Panc1 (cell line): ENCODE data around the gene FAM118A. TPM values are rescaled to one million over a fixed set of nuclear protein-coding genes. Genes with fewer than 3 reads are reported as not detected.

Source experiments
- ATAC-seq: fragments of 200-7000 bp; cut with Tn5 transposase; 2 replicates; pipeline ENCODE4 v1.9.1; 2020; ENCODE audit warnings: mild to moderate bottlenecking, moderate library complexity
- BruUV-seq: library from RNA; stranded (reverse); fragments of 400-500 nt; replicated peaks from 2 replicates; lab custom pipeline; 2021; lab: Mats Ljungman, UMichigan
- CTCF ChIA-PET: fragments of 300-600 bp; sonication (Branson Sonifier 250); formaldehyde crosslinking; loops from one replicate; lab custom pipeline; 2022; ENCODE audit warnings: antibody characterized with exemption; lab: Charles Lee
- POLR2A ChIA-PET: fragments of 300-600 bp; sonication (Branson Sonifier 250); formaldehyde crosslinking; loops from one replicate; lab custom pipeline; 2022; ENCODE audit warnings: antibody characterized with exemption; lab: Charles Lee
- DNase-seq: peaks from one replicate; pipeline ENCODE4 v3.0.0-alpha.2; 2010; ENCODE audit warnings: low read depth, low spot score
- H3K27ac ChIP-seq: 2 replicates; pipeline ENCODE4 v1.5.1; 2011; ENCODE audit warnings: mild to moderate bottlenecking, low read length, inconsistent platforms
- H3K27me3 ChIP-seq: fragments of 200-500 bp; sonication (Bioruptor generic); 2 replicates; pipeline ENCODE4 v1.6.0; 2014; ENCODE audit warnings: low read length, inconsistent platforms; ENCODE audit not compliant: control insufficient read depth, insufficient read depth
- H3K36me3 ChIP-seq: fragments of 200-500 bp; sonication (Bioruptor generic); 2 replicates; pipeline ENCODE4 v1.5.1; 2014; ENCODE audit warnings: inconsistent platforms, mild to moderate bottlenecking, low read length, moderate library complexity; ENCODE audit not compliant: control insufficient read depth, insufficient read depth
- H3K4me1 ChIP-seq: 2 replicates; pipeline ENCODE4 v1.5.1; 2011; ENCODE audit warnings: inconsistent platforms, mild to moderate bottlenecking, low read length, moderate library complexity; ENCODE audit not compliant: control insufficient read depth, insufficient read depth
- H3K4me3 ChIP-seq, 2 experiments: 2 replicates each; pipeline ENCODE4 v1.5.1; 2011 to 2012; ENCODE audit warnings: low read depth in 2 of 2, low read length in 2 of 2, mild to moderate bottlenecking in 2 of 2, inconsistent platforms in 1 of 2, moderate library complexity in 1 of 2
- H3K9me3 ChIP-seq: fragments of 200-500 bp; sonication (Bioruptor generic); 2 replicates; pipeline ENCODE4 v1.5.1; 2014; ENCODE audit warnings: low read depth, mild to moderate bottlenecking, inconsistent platforms, low read length, moderate library complexity; ENCODE audit not compliant: control insufficient read depth, insufficient read depth
- POLR2AphosphoS5 ChIP-seq: IDR thresholded peaks from 2 replicates; pipeline ENCODE4 v1.6.1; 2012; ENCODE audit warnings: mild to moderate bottlenecking, low read depth, low read length, moderate library complexity
- SIN3A ChIP-seq: IDR thresholded peaks from 2 replicates; pipeline ENCODE4 v1.6.1; 2012; ENCODE audit warnings: low read depth, mild to moderate bottlenecking, low read length, moderate library complexity, borderline replicate concordance; ENCODE audit not compliant: insufficient read depth
- TCF7L2 ChIP-seq: IDR thresholded peaks from 2 replicates; pipeline ENCODE4 v1.6.1; 2011; ENCODE audit warnings: mild to moderate bottlenecking, low read depth, low read length, inconsistent platforms
- in situ Hi-C: cut with HindIII; loops from 2 replicates; pipeline ENCODE4 v1.10.0; 2016; ENCODE audit warnings: low sequenced_read_pairs, low pct_unique_long_range_greater_than_20kb
- intact Hi-C: fragments of 100-400 bp; cut with micrococcal nuclease; formaldehyde crosslinking; loops from one replicate; pipeline ENCODE4 v1.10.0; 2022; ENCODE audit not compliant: unreplicated experiment
- total RNA-seq: library from RNA; stranded (reverse); gene quantifications from one replicate; pipeline ENCODE4 v1.2.1, GENCODE V29; 2021; ENCODE audit not compliant: unreplicated experiment
- TF ChIP-seq, protein P1 (sequence below), 2 experiments: IDR thresholded peaks; 2 replicates each; pipeline ENCODE4 v1.6.1; 2011 to 2012; ENCODE audit warnings: low read depth in 2 of 2, control low read depth in 1 of 2, low read length in 1 of 2, mild to moderate bottlenecking in 1 of 2, moderate library complexity in 1 of 2; ENCODE audit not compliant: insufficient read depth in 1 of 2
- TF ChIP-seq, protein P2 (sequence below): fragments of 450-650 bp; IDR thresholded peaks from 2 replicates; pipeline ENCODE4 v1.5.1; 2017; ENCODE audit warnings: mild to moderate bottlenecking

FAM118A gene
- total RNA-seq, 1 experiment from 2014 or later: 73.2 TPM

DNA sequence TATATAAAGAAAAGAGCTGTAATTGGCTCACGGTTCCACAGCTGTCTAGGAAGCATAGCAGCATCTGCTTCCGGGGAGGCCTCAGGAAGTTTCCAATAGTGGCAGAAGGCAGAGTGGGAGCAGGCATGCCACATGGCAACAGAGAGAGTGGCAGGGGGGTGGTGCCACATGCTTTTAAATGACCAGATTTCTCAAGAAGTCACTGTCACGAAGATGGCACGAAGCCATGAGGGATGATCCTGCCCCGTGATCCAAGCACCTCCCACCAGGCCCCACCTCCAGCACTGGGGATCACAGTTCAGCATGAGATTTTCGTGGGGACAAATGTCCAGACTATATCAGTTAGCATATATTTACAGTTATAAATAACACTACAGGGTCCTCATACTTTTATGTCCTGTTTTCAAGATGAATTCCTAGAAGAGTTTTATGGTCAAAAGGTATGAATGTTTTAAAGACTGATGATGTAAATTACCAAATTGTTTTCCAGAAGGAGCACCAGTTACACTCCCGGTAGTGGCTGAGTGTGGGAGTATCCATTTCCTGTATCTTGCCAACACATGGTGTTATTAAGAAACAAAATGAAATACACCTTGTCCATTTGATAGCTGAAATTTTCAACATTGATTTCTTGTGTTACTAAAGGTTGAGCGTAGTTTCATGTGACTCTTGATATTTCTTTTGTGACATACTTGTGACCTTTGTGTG, 19.2 kb downstream of the FAM118A start:
- Histone ChIP-seq H3K9me3 (no peaks in the 10 kb centered on the region), H3K27ac (no peak overlapping the region), H3K36me3 (no peaks in the 10 kb centered on the region), H3K4me3 (no peak overlapping the region), H3K4me1 (no peaks in the 10 kb centered on the region), H3K27me3 (no peaks in the 10 kb centered on the region)
- ATAC-seq (no peak), DNase-seq (no peak)
- CTCF ChIA-PET: no interaction called here
- POLR2A ChIA-PET: no interaction called here
- in situ Hi-C loops: no loop called here
- TF ChIP-seq SIN3A: no peak
- no peak for TF ChIP-seq TCF7L2
- TF ChIP-seq, protein P1, sequence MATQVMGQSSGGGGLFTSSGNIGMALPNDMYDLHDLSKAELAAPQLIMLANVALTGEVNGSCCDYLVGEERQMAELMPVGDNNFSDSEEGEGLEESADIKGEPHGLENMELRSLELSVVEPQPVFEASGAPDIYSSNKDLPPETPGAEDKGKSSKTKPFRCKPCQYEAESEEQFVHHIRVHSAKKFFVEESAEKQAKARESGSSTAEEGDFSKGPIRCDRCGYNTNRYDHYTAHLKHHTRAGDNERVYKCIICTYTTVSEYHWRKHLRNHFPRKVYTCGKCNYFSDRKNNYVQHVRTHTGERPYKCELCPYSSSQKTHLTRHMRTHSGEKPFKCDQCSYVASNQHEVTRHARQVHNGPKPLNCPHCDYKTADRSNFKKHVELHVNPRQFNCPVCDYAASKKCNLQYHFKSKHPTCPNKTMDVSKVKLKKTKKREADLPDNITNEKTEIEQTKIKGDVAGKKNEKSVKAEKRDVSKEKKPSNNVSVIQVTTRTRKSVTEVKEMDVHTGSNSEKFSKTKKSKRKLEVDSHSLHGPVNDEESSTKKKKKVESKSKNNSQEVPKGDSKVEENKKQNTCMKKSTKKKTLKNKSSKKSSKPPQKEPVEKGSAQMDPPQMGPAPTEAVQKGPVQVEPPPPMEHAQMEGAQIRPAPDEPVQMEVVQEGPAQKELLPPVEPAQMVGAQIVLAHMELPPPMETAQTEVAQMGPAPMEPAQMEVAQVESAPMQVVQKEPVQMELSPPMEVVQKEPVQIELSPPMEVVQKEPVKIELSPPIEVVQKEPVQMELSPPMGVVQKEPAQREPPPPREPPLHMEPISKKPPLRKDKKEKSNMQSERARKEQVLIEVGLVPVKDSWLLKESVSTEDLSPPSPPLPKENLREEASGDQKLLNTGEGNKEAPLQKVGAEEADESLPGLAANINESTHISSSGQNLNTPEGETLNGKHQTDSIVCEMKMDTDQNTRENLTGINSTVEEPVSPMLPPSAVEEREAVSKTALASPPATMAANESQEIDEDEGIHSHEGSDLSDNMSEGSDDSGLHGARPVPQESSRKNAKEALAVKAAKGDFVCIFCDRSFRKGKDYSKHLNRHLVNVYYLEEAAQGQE (IDR thresholded peaks at IDR 0.05; ENCODE audit: insufficient read depth in 1 of 2, low read depth in 2 of 2, low read length in 1 of 2): no peak
- TF ChIP-seq, protein P2, sequence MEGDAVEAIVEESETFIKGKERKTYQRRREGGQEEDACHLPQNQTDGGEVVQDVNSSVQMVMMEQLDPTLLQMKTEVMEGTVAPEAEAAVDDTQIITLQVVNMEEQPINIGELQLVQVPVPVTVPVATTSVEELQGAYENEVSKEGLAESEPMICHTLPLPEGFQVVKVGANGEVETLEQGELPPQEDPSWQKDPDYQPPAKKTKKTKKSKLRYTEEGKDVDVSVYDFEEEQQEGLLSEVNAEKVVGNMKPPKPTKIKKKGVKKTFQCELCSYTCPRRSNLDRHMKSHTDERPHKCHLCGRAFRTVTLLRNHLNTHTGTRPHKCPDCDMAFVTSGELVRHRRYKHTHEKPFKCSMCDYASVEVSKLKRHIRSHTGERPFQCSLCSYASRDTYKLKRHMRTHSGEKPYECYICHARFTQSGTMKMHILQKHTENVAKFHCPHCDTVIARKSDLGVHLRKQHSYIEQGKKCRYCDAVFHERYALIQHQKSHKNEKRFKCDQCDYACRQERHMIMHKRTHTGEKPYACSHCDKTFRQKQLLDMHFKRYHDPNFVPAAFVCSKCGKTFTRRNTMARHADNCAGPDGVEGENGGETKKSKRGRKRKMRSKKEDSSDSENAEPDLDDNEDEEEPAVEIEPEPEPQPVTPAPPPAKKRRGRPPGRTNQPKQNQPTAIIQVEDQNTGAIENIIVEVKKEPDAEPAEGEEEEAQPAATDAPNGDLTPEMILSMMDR: no peak
- no peak for TF ChIP-seq POLR2AphosphoS5
- intact Hi-C loops: no loop called here
- TSS peak; percentile 93 for BruUV-seq

DNA sequence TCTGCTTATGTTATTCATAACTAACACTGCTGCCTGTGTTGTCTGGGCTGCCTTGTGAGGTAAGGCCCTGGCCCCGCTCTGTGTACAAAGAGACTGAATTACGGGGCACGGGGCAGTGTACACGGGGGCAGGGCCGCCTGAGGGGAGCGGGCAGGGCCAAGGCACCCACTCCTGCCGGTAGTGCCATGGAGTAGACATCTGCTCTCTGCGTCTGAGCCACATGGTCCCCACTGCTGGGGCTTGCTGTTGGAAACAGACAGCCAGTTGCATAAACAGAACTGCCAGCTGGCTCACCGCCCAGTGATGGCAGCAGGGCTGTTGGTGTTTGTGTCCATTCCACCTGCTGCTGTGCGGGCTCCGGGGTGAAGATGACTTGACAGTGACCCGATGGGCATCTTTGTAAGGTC, 19.8 kb downstream of the FAM118A start:
- CTCF ChIA-PET: no interaction called here
- in situ Hi-C loops: no loop called here
- POLR2A ChIA-PET: no interaction called here
- no peak overlapping the region for H3K4me3 ChIP-seq
- no peak for ATAC-seq
- no peaks in the 10 kb centered on the region for H3K9me3 ChIP-seq
- no TSS peak for BruUV-seq
- DNase-seq: no peak
- TF ChIP-seq TCF7L2: no peak
- no peak for TF ChIP-seq POLR2AphosphoS5
- TF ChIP-seq SIN3A: no peak
- TF ChIP-seq, protein P2: no peak
- TF ChIP-seq, protein P1 (IDR thresholded peaks at IDR 0.05; ENCODE audit: insufficient read depth in 1 of 2, low read depth in 2 of 2, low read length in 1 of 2): no peak
- no peaks in the 10 kb centered on the region for H3K27me3 ChIP-seq
- intact Hi-C loops: no loop called here
- no peak overlapping the region for H3K27ac ChIP-seq
- H3K4me1 ChIP-seq: no peaks in the 10 kb centered on the region
- H3K36me3 ChIP-seq: no peaks in the 10 kb centered on the region
